Ishikawa (cell line): Measurements from ENCODE around the gene DCDC2.

Experiments
- CEBPB ChIP-seq: IDR thresholded peaks from 2 replicates; pipeline ENCODE4 v1.6.1; 2012
- CREB1 ChIP-seq: IDR thresholded peaks from 2 replicates; pipeline ENCODE4 v1.6.1; 2012; ENCODE audit warnings: low read depth
- EGR1 ChIP-seq: IDR thresholded peaks from 2 replicates; pipeline ENCODE4 v1.6.1; 2012
- EP300 ChIP-seq: IDR thresholded peaks from 2 replicates; pipeline ENCODE4 v1.6.1; 2012; ENCODE audit warnings: borderline replicate concordance
- FOXM1 ChIP-seq: IDR thresholded peaks from 2 replicates; pipeline ENCODE4 v1.6.1; 2012; ENCODE audit warnings: low read depth, borderline replicate concordance
- NFIC ChIP-seq: IDR thresholded peaks from 2 replicates; pipeline ENCODE4 v1.6.1; 2012
- RAD21 ChIP-seq: IDR thresholded peaks from 2 replicates; pipeline ENCODE4 v1.6.1; 2012; ENCODE audit warnings: low read depth
- TAF1 ChIP-seq: IDR thresholded peaks from 2 replicates; pipeline ENCODE4 v1.6.1; 2012; ENCODE audit warnings: low read depth, mild to moderate bottlenecking
- TF ChIP-seq, protein P1 (sequence below): IDR thresholded peaks from 2 replicates; pipeline ENCODE4 v1.6.1; 2012; ENCODE audit warnings: low read depth, mild to moderate bottlenecking

DNA sequence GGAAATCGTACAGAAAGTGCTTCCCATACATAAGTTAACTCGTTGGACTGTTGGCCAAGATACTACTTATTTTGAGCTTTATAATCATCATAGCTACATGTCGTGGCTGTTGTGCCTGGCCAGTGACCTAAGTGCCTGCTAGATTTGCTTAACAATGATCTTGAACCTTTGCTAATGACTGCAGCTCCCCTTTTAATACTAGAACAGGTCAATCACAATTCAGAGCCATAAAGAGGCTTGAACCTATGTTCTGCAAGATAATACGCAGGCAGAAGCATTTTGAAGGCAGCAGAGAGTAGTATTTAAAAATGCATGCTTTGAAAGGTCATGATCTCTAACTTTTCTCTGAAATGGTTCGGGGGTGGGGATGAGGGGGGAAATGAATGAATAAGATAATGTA, 47.4 kb upstream of the DCDC2 start:
- TF ChIP-seq, protein P1, sequence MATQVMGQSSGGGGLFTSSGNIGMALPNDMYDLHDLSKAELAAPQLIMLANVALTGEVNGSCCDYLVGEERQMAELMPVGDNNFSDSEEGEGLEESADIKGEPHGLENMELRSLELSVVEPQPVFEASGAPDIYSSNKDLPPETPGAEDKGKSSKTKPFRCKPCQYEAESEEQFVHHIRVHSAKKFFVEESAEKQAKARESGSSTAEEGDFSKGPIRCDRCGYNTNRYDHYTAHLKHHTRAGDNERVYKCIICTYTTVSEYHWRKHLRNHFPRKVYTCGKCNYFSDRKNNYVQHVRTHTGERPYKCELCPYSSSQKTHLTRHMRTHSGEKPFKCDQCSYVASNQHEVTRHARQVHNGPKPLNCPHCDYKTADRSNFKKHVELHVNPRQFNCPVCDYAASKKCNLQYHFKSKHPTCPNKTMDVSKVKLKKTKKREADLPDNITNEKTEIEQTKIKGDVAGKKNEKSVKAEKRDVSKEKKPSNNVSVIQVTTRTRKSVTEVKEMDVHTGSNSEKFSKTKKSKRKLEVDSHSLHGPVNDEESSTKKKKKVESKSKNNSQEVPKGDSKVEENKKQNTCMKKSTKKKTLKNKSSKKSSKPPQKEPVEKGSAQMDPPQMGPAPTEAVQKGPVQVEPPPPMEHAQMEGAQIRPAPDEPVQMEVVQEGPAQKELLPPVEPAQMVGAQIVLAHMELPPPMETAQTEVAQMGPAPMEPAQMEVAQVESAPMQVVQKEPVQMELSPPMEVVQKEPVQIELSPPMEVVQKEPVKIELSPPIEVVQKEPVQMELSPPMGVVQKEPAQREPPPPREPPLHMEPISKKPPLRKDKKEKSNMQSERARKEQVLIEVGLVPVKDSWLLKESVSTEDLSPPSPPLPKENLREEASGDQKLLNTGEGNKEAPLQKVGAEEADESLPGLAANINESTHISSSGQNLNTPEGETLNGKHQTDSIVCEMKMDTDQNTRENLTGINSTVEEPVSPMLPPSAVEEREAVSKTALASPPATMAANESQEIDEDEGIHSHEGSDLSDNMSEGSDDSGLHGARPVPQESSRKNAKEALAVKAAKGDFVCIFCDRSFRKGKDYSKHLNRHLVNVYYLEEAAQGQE: no peak
- no peak for TF ChIP-seq FOXM1
- TF ChIP-seq TAF1: no peak
- TF ChIP-seq CEBPB: no peak
- TF ChIP-seq EP300: no peak
- no peak for TF ChIP-seq RAD21
- no peak for TF ChIP-seq EGR1
- TF ChIP-seq NFIC: no peak
- no peak for TF ChIP-seq CREB1
